Measurements from ENCODE around the gene XIRP1.
A peak's percentile ranks its signal among the peaks of the same experiment; 100 is the strongest.

XIRP1 gene

GRCh38 chr3:39165518-39165917, 26.9 kb downstream of the XIRP1 start:
- no peak for DNase-seq (ENCODE audit: low read depth)

DNA sequence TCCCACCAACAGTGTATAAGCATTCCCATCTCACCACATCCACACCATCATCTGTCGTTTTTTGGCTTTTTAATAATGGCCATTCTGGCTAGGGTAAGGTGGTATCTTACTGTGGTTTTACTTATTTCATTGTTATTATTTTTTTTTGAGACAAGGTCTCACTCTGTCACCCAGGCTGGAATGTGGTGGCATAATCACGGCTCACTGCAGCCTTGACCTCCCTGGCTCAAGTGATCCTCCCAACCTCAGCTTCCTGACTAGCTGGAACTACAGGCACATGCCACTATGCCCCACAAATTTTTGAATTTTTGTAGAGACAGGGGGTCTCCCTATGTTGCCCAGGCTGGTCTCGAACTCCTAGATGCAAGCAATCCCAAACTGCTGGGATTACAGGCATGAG, 28.0 kb downstream of the XIRP1 start:
- DNase-seq (ENCODE audit: low read depth): no peak

DNA sequence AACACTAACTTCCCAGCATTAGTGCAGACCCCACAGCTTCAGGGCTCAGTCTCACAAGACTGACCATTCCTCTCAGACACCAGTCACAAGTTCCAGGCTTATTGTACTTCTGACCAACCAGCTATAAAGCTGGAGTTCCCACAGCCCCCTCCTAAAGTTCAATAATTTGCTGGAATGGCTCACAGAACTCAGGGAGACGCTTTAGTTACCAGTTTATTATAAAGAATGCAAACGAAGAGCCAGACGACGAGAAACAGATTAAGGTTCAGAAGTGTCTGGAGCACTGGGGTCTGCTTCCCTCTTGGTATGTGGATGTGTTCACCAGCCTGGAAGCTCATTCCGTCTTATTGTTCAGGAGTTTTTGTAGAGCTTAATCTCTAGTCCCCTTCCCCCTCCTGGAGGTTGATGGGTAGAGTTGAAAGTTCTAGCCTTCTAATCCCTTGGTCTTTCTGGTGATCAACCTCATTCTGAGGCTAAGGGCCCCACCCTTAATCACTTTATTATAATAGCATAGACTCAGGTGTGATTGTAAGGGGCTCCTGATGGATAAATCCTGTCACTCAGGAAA, 34.2 kb downstream of the XIRP1 start:
- DNase-seq (ENCODE audit: low read depth): no peak

- DNase-seq (ENCODE audit: low read depth): no peak
These were observed 35.0 kb downstream of the XIRP1 start for GRCh38 chr3:39157359-39157758.

- DNase-seq (ENCODE audit: low read depth): no peak
These were observed 36.0 kb downstream of the XIRP1 start for GRCh38 chr3:39156421-39156820.

DNA sequence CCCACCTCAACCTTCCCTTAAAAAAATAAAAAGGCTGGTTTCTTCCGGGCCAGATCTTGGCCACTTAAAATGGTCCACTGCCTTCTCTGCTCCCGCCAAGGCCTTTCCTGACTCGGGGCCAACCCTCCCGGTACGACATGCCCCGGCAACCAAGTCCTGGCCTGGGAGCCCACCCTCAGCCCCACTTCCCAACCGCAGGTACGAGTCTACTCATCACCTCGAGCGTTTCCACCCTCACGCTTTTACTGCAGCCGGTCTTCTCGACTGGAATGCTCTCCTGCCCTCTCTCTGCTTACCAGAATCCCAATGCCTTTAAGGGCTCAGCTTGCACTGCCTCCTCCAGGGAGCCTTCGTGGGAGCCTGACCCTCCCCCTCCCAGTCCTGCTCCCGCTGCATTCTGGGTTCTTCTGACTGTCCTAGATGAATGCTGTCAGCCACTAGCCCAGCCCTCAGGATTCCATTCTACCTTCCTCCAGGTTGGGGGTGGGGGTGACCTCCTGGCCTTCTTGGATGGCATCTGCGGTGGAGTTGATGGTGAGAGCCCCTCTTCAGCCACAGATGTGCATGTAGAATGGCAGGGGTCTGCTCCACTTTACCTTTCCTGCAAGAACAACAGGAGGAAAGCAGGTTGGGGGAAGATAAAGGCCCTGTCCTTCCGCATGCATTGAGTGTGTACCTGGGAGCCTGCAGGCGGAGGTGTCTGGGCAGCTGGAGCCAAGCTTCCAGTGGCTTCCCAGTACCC, 37.9 kb downstream of the XIRP1 start:
- peak; percentile 76 for DNase-seq (ENCODE audit: low read depth)

DNA sequence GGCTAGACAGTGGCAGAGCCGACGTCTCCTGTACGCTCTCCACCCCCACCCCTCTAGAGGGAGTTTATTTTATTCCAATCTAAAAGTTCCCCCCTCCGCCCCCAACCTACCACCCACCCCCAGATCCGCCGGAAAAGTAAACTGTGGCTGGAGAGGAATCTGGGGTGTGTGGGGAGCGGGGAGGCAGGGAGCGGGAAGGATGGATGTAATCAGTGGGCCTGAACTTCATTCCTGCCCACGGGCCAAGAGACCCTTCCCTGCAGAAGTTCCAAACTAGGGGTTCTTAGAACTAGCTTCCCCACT, 38.5 kb downstream of the XIRP1 start:
- no peak for DNase-seq (ENCODE audit: low read depth)

GRCh38 chr3:39150803-39151631, 41.4 kb downstream of the XIRP1 start:
- peak; percentile 98 for DNase-seq (ENCODE audit: low read depth)

- DNase-seq (ENCODE audit: low read depth): no peak
These were observed 42.1 kb downstream of the XIRP1 start for GRCh38 chr3:39150148-39150802.

GRCh38 chr3:39149498-39150147, 42.8 kb downstream of the XIRP1 start:
- no peak for DNase-seq (ENCODE audit: low read depth)

GRCh38 chr3:39149059-39149455, 43.3 kb downstream of the XIRP1 start:
- no peak for DNase-seq (ENCODE audit: low read depth)

- DNase-seq (ENCODE audit: low read depth): peak; percentile 42
These were observed 43.8 kb downstream of the XIRP1 start for GRCh38 chr3:39148435-39149058.

DNA sequence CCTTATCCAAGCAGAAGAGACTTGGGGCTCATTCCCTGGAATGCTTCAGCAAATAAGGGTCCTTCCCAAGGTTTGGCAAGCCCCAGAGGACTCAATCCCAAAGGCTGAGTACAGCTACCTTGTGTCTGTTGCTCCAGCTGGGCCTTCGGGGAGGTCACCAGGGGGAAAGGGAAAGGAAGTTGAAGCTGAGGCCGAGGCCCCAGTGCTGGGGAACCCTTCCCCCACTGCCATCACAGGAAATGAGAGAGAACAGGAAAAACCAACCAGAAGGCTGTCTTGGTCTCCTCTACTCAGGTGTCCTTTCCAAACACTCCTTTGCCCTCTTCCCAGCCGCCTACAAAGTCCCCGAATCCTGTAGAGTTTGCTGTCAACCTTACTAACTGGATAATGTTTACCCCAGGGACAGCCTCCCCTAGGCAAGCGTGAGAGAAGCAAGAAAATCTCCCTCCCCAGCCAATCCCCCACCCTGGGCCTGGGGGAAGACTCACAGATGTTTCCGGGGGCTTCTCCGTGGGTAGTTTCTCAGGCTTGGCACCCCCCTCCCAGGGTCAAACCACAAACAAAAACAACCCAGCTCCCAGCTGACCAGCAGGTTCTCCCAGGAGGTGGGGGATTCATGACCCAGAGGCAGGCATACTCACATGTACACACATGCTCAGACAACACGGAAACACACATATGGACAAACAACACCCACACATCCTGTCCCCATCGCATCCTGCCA, 44.5 kb downstream of the XIRP1 start:
- peak; percentile 78 for DNase-seq (ENCODE audit: low read depth)

- DNase-seq (ENCODE audit: low read depth): peak; percentile 99
These were observed 45.5 kb downstream of the XIRP1 start for GRCh38 chr3:39146611-39147591.

- DNase-seq (ENCODE audit: low read depth): peak; percentile 41
These were observed 46.3 kb downstream of the XIRP1 start for GRCh38 chr3:39146083-39146501.

- no peak for DNase-seq (ENCODE audit: low read depth)
These were observed 47.5 kb downstream of the XIRP1 start for GRCh38 chr3:39144748-39145380.

DNA sequence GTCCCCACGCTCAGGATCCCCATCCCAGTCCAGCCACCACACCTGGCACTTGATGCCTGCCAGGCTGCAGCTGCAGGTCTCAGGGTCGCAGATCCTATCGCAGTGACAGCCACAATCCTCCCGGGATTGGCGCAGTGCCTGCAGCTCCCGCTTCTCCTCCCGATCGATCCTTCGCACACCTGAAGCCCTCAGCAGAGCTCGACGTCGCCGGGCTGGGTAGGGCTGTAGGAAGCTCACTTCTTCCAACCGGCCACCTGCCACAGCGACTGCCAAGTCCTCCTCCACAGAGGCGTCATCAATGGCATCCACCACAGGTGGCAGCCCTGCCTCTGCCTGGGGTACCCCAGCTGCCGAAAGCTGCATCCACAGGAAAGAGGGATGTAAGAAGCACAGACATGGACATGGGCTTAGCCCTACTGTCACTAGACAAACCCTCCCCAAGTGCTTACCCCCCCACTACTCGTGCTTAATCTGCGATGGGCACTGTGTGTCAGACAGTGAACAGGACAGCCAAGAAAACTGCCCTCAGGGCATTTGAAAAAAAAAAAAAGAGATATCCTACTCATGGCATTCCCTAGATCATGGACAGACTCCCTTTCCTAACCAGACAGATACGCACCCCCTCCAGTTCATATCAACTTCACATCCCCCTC, 48.2 kb downstream of the XIRP1 start:
- no peak for DNase-seq (ENCODE audit: low read depth)

DNA sequence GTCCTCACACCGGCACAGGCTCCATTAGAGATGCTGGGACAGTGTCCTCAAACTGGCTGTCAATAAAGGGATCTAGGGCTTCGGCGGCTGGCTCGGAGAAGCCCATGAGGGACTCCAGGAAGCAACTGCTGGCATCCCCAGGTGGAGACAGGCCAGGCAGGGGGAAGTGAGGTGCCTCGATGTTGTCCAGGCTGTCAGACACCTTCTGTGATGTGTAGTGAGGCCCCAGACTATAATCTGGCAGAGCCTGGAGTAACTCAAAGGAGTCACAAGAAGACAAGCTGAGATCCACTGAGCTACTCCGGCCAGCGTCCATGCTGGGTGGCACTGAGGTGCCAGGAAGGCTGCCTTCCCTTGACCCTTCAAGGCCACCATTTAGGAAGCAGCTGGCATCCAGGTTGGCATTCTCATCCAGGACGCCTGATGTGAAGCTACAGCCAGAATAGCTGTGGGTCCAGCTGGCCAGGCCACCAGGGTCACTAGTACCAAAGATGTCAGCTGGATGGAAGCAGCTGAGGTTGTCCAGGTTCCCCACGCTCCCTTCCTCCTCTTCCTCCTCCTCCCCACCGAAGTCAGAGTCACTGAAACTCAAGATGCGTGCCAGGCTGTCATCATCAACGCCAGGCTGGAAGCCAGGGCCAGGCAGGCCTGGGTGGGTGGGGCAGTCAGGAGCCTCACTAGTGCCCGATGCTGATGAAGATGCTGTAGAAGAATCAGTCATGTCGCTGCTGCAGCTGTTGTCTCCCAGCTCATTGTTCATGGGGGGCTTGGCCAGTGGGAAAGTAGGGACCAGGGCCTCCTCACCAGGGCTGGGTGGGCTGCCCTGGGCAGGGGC, 49.1 kb downstream of the XIRP1 start:
- no peak for DNase-seq (ENCODE audit: low read depth)
